ENCODE results near the gene CREB3L4.
A peak's percentile ranks its signal among the peaks of the same experiment; 100 is the strongest.

DNA sequence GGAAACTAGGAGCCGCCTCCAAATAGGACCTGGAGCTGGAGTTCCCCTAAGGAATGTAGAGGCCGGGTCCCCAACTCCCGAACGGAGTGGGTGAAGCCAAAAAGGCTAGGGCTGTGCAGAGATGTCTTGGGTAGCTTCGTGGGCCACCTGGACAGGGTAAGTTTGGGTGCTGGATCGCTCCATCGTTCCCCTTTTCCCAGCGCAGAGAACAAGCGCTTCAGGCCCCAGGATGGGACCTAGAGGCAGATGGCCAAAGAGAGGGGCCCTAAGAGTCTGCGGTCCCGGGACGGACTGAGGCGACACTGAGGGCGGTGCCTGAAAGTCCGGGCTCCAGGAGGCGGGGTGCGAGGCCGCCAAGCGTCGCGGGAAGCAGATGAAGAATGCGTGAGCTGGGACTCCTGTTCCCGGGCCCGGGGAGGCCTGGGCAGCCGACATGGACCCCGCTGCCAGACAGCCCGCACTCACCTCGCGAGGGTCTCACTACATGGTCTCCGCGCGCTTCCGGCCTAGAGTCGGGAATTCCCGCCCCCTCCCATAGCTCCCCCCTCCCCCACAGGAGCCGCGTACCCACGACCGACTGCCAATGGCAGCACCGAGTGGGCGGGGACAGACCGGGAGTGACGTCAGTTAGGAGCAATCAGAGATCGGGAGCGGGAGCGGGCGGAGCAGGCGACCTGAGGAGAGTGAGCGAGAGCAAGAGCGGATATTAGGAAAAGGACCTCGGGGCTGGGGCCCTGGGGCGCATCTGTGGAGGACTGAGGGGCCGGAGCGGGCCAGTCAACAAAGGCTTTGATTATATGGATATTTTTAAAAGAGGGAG lies 4.5 kb upstream of the CREB3L4 start, which contains the start of gene SLC39A1:
- TF ChIP-seq TAF1 (IDR thresholded peaks at IDR 0.05; ENCODE audit: low read depth), result peak; percentile 83
- TF ChIP-seq CREB1 (IDR thresholded peaks at IDR 0.05; ENCODE audit: low read depth), result peak; percentile 66
- peak; percentile 13; the same call in 1 of the 2 replicates for TF ChIP-seq YY1 (IDR thresholded peaks at IDR 0.05; ENCODE audit: low read depth)
- TF ChIP-seq TEAD4 (IDR thresholded peaks at IDR 0.05), result no peak; the same call in 1 of the 2 replicates
- TF ChIP-seq, protein P1, sequence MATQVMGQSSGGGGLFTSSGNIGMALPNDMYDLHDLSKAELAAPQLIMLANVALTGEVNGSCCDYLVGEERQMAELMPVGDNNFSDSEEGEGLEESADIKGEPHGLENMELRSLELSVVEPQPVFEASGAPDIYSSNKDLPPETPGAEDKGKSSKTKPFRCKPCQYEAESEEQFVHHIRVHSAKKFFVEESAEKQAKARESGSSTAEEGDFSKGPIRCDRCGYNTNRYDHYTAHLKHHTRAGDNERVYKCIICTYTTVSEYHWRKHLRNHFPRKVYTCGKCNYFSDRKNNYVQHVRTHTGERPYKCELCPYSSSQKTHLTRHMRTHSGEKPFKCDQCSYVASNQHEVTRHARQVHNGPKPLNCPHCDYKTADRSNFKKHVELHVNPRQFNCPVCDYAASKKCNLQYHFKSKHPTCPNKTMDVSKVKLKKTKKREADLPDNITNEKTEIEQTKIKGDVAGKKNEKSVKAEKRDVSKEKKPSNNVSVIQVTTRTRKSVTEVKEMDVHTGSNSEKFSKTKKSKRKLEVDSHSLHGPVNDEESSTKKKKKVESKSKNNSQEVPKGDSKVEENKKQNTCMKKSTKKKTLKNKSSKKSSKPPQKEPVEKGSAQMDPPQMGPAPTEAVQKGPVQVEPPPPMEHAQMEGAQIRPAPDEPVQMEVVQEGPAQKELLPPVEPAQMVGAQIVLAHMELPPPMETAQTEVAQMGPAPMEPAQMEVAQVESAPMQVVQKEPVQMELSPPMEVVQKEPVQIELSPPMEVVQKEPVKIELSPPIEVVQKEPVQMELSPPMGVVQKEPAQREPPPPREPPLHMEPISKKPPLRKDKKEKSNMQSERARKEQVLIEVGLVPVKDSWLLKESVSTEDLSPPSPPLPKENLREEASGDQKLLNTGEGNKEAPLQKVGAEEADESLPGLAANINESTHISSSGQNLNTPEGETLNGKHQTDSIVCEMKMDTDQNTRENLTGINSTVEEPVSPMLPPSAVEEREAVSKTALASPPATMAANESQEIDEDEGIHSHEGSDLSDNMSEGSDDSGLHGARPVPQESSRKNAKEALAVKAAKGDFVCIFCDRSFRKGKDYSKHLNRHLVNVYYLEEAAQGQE (IDR thresholded peaks at IDR 0.05; ENCODE audit: low read depth), result no peak

Data from Ishikawa (cell line).